ENCODE measurements around the gene TWF2. TPM values are rescaled to one million over a fixed set of nuclear protein-coding genes. Genes with fewer than 3 reads are reported as not detected.

Gene TWF2
- polyA plus RNA-seq, 1 donor from 2014 or later = 61.7 TPM

- Histone ChIP-seq H3K27ac (ENCODE audit: low read length) (no peak overlapping the region), H3K36me3 (ENCODE audit: insufficient read depth, low read length) (no peaks in the 10 kb centered on the region), H3K4me3 (ENCODE audit: low read length) (peak overlapping the region; percentile 72), H4K20me1 (ENCODE audit: insufficient read depth) (no peaks in the 10 kb centered on the region), H3K9ac (ENCODE audit: low read length) (peak overlapping the region; percentile 97), H3F3A (ENCODE audit: insufficient read depth, low read length, poor library complexity, severe bottlenecking) (no peaks in the 10 kb centered on the region), H3K4me2 (ENCODE audit: low read length) (peak overlapping the region; percentile 17), H3K79me2 (replicated peaks; ENCODE audit: insufficient read depth, low read length) (peaks cover 35% of the 10 kb centered on the region), H3K27me3 (ENCODE audit: insufficient read depth, low read depth, low read length) (no peaks in the 10 kb centered on the region), H3K9me3 (ENCODE audit: low read length) (no peaks in the 10 kb centered on the region), H2AFZ (ENCODE audit: low read depth, low read length) (no peak overlapping the region), H3K9me2 (ENCODE audit: insufficient read depth, low read length) (no peaks in the 10 kb centered on the region)
- TF ChIP-seq MXI1 (conservative IDR thresholded peaks at IDR 0.05; ENCODE audit: poor library complexity, severe bottlenecking) = no peak
- no peak for TF ChIP-seq TAF1 (IDR thresholded peaks at IDR 0.05; ENCODE audit: low read depth)
- no peak for TF ChIP-seq EZH2 (IDR thresholded peaks at IDR 0.05; ENCODE audit: borderline replicate concordance, insufficient read depth, low read length, poor library complexity, severe bottlenecking)
- no peak for TF ChIP-seq RAD21 (conservative IDR thresholded peaks at IDR 0.05)
- no peak for TF ChIP-seq CTCF (IDR thresholded peaks at IDR 0.05; ENCODE audit: poor library complexity, severe bottlenecking)
- no peak for TF ChIP-seq SMC3 (conservative IDR thresholded peaks at IDR 0.05; ENCODE audit: poor library complexity)
- no peak for TF ChIP-seq EP300 (conservative IDR thresholded peaks at IDR 0.05; ENCODE audit: poor library complexity, severe bottlenecking)
Observed at GRCh38 chr3:52279596-52279995, 40.6 kb upstream of the TWF2 start.

- peaks cover 45% of the 10 kb centered on the region for H3K79me2 ChIP-seq (replicated peaks; ENCODE audit: insufficient read depth, low read length)
- H3K27ac ChIP-seq (ENCODE audit: low read length) = peak within 1 kb of the TSS; percentile 93
- TF ChIP-seq CTCF (IDR thresholded peaks at IDR 0.05; ENCODE audit: poor library complexity, severe bottlenecking) = peak; percentile 81
- TF ChIP-seq REST (IDR thresholded peaks at IDR 0.05; ENCODE audit: borderline replicate concordance) = peak; percentile 96
- peak; percentile 98 for TF ChIP-seq POLR2AphosphoS5 (IDR thresholded peaks at IDR 0.05)
- peak; percentile 100 for TF ChIP-seq TAF1 (IDR thresholded peaks at IDR 0.05; ENCODE audit: low read depth)
- TF ChIP-seq EP300 (conservative IDR thresholded peaks at IDR 0.05; ENCODE audit: poor library complexity, severe bottlenecking) = peak; percentile 37
- peak; percentile 62 for TF ChIP-seq MXI1 (conservative IDR thresholded peaks at IDR 0.05; ENCODE audit: poor library complexity, severe bottlenecking)
- TF ChIP-seq RAD21 (conservative IDR thresholded peaks at IDR 0.05) = peak; percentile 53
- peak; percentile 55 for TF ChIP-seq SMC3 (conservative IDR thresholded peaks at IDR 0.05; ENCODE audit: poor library complexity)
- TF ChIP-seq EZH2 (IDR thresholded peaks at IDR 0.05; ENCODE audit: borderline replicate concordance, insufficient read depth, low read length, poor library complexity, severe bottlenecking) = no peak
- H3K36me3 ChIP-seq (ENCODE audit: insufficient read depth, low read length) = no peaks in the 10 kb centered on the region
- peak within 1 kb of the TSS; percentile 97 for H3K9ac ChIP-seq (ENCODE audit: low read length)
- H3K4me3 ChIP-seq (ENCODE audit: low read length) = peak within 1 kb of the TSS; percentile 72
- H3K9me2 ChIP-seq (ENCODE audit: insufficient read depth, low read length) = no peaks in the 10 kb centered on the region
- no peaks in the 10 kb centered on the region for H3K27me3 ChIP-seq (ENCODE audit: insufficient read depth, low read depth, low read length)
- H3K9me3 ChIP-seq (ENCODE audit: low read length) = no peaks in the 10 kb centered on the region
- peak within 1 kb of the TSS; percentile 83 for H2AFZ ChIP-seq (ENCODE audit: low read depth, low read length)
- H3F3A ChIP-seq (ENCODE audit: insufficient read depth, low read length, poor library complexity, severe bottlenecking) = no peaks in the 10 kb centered on the region
- H4K20me1 ChIP-seq (ENCODE audit: insufficient read depth) = peaks cover 8% of the 10 kb centered on the region
- H3K4me2 ChIP-seq (ENCODE audit: low read length) = peak within 1 kb of the TSS; percentile 75
Observed at GRCh38 chr3:52278510-52279069, 39.6 kb upstream of the TWF2 start, which contains the start of gene WDR82. WDR82 (minus strand) TSS chr3:52278649; CDS start chr3:52278361, 288 bp downstream.

Data from neural cell (in vitro differentiated cells).